BLaER1 treated with 17β-estradiol and CSF1 and Interleukin-3, amounts not matched to agents 10 nM and 100 nM (cell line): Measurements from ENCODE around the gene EYS.

Source experiments
- H3K27ac ChIP-seq, 11 experiments: shearing (Covaris generic); formaldehyde crosslinking; 2 replicates each; pipeline ENCODE4 v1.8.1; 2022
- H3K27me3 ChIP-seq, 11 experiments: shearing (Covaris generic); formaldehyde crosslinking; 2 replicates each; pipeline ENCODE4 v1.8.1; 2022
- H3K36me3 ChIP-seq, 11 experiments: shearing (Covaris generic); formaldehyde crosslinking; 2 replicates each; pipeline ENCODE4 v1.8.1; 2022
- H3K4me1 ChIP-seq, 10 experiments: shearing (Covaris generic); formaldehyde crosslinking; 2 replicates each; pipeline ENCODE4 v1.8.1; 2022
- H3K4me2 ChIP-seq, 11 experiments: shearing (Covaris generic); formaldehyde crosslinking; 2 replicates each; pipeline ENCODE4 v1.8.1; 2022
- H3K4me3 ChIP-seq, 10 experiments: shearing (Covaris generic); formaldehyde crosslinking; 2 replicates each; pipeline ENCODE4 v1.8.1; 2022
- H3K9ac ChIP-seq, 11 experiments: shearing (Covaris generic); formaldehyde crosslinking; 2 replicates each; pipeline ENCODE4 v1.8.1; 2022
- H3K9me3 ChIP-seq, 11 experiments: shearing (Covaris generic); formaldehyde crosslinking; replicated peaks in 1 of 11; 2 replicates each; pipeline ENCODE4 v1.8.1; 2022
- H4K20me1 ChIP-seq, 11 experiments: shearing (Covaris generic); formaldehyde crosslinking; 2 replicates each; pipeline ENCODE4 v1.8.1; 2022
- Cebpa-rat ChIP-seq, 11 experiments: shearing (Covaris generic); IDR thresholded peaks; 2 replicates each; pipeline ENCODE4 v1.8.1; 2022

Gene EYS

DNA sequence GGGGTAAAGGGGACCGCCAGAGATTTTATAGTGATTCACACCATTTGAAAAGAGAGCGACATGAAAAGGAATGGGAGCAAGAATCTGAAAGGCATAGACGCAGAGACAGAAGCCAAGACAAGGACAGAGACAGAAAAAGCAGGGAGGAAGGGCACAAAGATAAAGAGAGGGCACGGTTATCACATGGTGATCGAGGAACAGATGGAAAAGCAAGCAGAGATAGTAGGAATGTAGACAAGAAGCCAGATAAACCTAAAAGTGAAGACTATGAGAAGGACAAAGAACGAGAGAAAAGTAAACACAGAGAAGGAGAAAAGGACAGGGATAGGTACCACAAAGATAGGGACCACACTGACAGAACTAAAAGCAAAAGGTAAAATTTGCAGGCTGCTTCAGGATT lies 1993.7 kb downstream of the EYS start:
- TF ChIP-seq Cebpa-rat (IDR thresholded peaks at IDR 0.05): no peak
- Histone ChIP-seq H3K4me2 (no peak overlapping the region), H3K9ac (no peak overlapping the region), H3K27ac (no peak overlapping the region), H3K27me3 (no peaks in the 10 kb centered on the region), H3K9me3 (no peaks in the 10 kb centered on the region), H4K20me1 (no peaks in the 10 kb centered on the region), H3K4me1 (no peaks in the 10 kb centered on the region), H3K4me3 (no peak overlapping the region), H3K36me3 (peaks cover 49 to 80% (median 67%) of the 10 kb centered on the region in 11 experiments)

- peaks cover 89 to 100% (median 96%) of the 10 kb centered on the region in 11 experiments for H3K36me3 ChIP-seq
- H3K27ac ChIP-seq: no peak overlapping the region
- H3K4me2 ChIP-seq: no peak overlapping the region
- no peak overlapping the region for H3K4me3 ChIP-seq
- no peaks in the 10 kb centered on the region for H3K27me3 ChIP-seq
- no peaks in the 10 kb centered on the region for H3K9me3 ChIP-seq
- H3K4me1 ChIP-seq: no peaks in the 10 kb centered on the region
- TF ChIP-seq Cebpa-rat (IDR thresholded peaks at IDR 0.05): no peak
- peaks cover 0 to 15% (median 0%) of the 10 kb centered on the region in 11 experiments; a peak in 5 of 22 replicates for H4K20me1 ChIP-seq
- H3K9ac ChIP-seq: no peak overlapping the region
These were observed 1997.9 kb downstream of the EYS start for GRCh38 chr6:63709148-63709547.

GRCh38 chr6:63708631-63709030 lies 1998.4 kb downstream of the EYS start:
- Histone ChIP-seq H3K9me3 (no peaks in the 10 kb centered on the region), H3K4me1 (no peaks in the 10 kb centered on the region), H3K27ac (no peak overlapping the region), H3K4me3 (no peak overlapping the region), H3K9ac (no peak overlapping the region), H3K27me3 (no peaks in the 10 kb centered on the region), H3K36me3 (peaks cover 90 to 100% (median 98%) of the 10 kb centered on the region in 11 experiments), H3K4me2 (no peak overlapping the region), H4K20me1 (peaks cover 0 to 15% (median 0%) of the 10 kb centered on the region in 11 experiments; a peak in 5 of 22 replicates)
- TF ChIP-seq Cebpa-rat (IDR thresholded peaks at IDR 0.05): no peak

DNA sequence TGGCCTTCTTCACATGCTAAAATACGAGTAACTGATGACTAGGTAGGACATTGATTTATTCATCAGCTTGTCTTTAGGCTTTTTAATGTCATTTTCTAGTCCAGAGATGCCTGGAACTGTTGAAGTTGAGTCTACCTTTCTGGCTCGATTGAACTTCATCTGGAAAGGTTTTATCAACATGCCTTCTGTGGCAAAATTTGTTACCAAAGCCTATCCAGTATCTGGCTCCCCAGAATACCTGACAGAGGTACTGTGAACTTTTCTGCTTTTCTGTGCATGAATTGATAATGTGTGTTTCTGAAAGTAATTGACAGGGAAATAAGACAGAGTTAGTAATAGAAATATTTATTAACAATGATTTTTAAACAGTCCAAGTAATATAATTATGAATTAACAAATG lies 2000.4 kb downstream of the EYS start:
- peaks cover 0 to 15% (median 0%) of the 10 kb centered on the region in 11 experiments; a peak in 5 of 22 replicates for H4K20me1 ChIP-seq

DNA sequence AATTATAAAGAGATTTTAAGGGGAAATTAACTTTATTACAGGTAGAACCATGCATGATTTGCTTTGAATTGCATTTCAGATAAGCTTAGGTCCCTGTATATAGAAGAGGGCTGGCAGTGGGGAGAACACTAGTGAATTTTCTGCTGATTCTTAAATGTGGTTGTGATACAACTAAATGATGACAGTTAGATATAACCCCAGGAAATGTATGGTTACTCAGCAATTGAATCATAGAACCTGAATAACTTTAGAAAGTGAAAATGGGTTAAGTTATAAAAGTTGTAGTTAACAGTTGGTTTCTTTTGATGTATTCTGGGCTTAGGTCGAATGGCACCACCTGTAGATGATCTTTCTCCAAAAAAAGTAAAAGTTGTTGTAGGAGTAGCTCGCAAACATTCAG lies 2001.3 kb downstream of the EYS start:
- Histone ChIP-seq H3K36me3 (peaks cover 90 to 100% (median 98%) of the 10 kb centered on the region in 11 experiments), H3K4me2 (no peak overlapping the region), H3K4me3 (no peak overlapping the region), H3K9me3 (no peaks in the 10 kb centered on the region), H3K4me1 (no peaks in the 10 kb centered on the region), H3K27me3 (no peaks in the 10 kb centered on the region), H4K20me1 (peaks cover 0 to 19% (median 0%) of the 10 kb centered on the region in 11 experiments; a peak in 5 of 22 replicates), H3K27ac (no peak overlapping the region), H3K9ac (no peak overlapping the region)
- no peak for TF ChIP-seq Cebpa-rat (IDR thresholded peaks at IDR 0.05)

More for the DNA sequence above, 2000.4 kb downstream of the EYS start:
- Histone ChIP-seq H3K4me3 (no peak overlapping the region), H3K4me2 (no peak overlapping the region), H3K4me1 (no peaks in the 10 kb centered on the region), H3K36me3 (peaks cover 90 to 100% (median 98%) of the 10 kb centered on the region in 11 experiments), H3K27me3 (no peaks in the 10 kb centered on the region), H3K9me3 (no peaks in the 10 kb centered on the region), H3K27ac (no peak overlapping the region), H3K9ac (no peak overlapping the region)
- no peak for TF ChIP-seq Cebpa-rat (IDR thresholded peaks at IDR 0.05)

- no peak for TF ChIP-seq Cebpa-rat (IDR thresholded peaks at IDR 0.05)
- Histone ChIP-seq H3K4me1 (peaks cover 0 to 22% (median 0%) of the 10 kb centered on the region in 10 experiments; a peak in 7 of 20 replicates), H3K9ac (no peak overlapping the region), H3K36me3 (peaks cover 34 to 69% (median 50%) of the 10 kb centered on the region in 11 experiments), H3K9me3 (peaks cover 0 to 5% (median 0%) of the 10 kb centered on the region in 11 experiments; a peak in 1 of 22 replicates), H3K27me3 (no peaks in the 10 kb centered on the region), H3K4me2 (peak overlapping the region in 2 of 11 experiments; percentile 10 to 15; a peak in 3 of 22 replicates), H3K27ac (no peak overlapping the region), H3K4me3 (no peak overlapping the region), H4K20me1 (peaks cover 0 to 54% (median 4%) of the 10 kb centered on the region in 11 experiments; a peak in 6 of 22 replicates)
These were observed 2016.8 kb downstream of the EYS start for GRCh38 chr6:63690221-63690620.

- peak overlapping the region in 1 of 11 experiments; percentile 15; a peak in 1 of 22 replicates for H3K4me2 ChIP-seq
- peaks cover 0 to 57% (median 4%) of the 10 kb centered on the region in 11 experiments; a peak in 6 of 22 replicates for H4K20me1 ChIP-seq
- H3K9me3 ChIP-seq: peaks cover 0 to 5% (median 0%) of the 10 kb centered on the region in 11 experiments; a peak in 1 of 22 replicates
- no peak for TF ChIP-seq Cebpa-rat (IDR thresholded peaks at IDR 0.05)
- no peaks in the 10 kb centered on the region for H3K27me3 ChIP-seq
- no peak overlapping the region for H3K4me3 ChIP-seq
- no peak overlapping the region for H3K27ac ChIP-seq
- no peak overlapping the region for H3K9ac ChIP-seq
- peaks cover 38 to 70% (median 51%) of the 10 kb centered on the region in 11 experiments for H3K36me3 ChIP-seq
- peaks cover 0 to 22% (median 0%) of the 10 kb centered on the region in 10 experiments; a peak in 7 of 20 replicates for H3K4me1 ChIP-seq
These were observed 2017.6 kb downstream of the EYS start for GRCh38 chr6:63689421-63689820.

DNA sequence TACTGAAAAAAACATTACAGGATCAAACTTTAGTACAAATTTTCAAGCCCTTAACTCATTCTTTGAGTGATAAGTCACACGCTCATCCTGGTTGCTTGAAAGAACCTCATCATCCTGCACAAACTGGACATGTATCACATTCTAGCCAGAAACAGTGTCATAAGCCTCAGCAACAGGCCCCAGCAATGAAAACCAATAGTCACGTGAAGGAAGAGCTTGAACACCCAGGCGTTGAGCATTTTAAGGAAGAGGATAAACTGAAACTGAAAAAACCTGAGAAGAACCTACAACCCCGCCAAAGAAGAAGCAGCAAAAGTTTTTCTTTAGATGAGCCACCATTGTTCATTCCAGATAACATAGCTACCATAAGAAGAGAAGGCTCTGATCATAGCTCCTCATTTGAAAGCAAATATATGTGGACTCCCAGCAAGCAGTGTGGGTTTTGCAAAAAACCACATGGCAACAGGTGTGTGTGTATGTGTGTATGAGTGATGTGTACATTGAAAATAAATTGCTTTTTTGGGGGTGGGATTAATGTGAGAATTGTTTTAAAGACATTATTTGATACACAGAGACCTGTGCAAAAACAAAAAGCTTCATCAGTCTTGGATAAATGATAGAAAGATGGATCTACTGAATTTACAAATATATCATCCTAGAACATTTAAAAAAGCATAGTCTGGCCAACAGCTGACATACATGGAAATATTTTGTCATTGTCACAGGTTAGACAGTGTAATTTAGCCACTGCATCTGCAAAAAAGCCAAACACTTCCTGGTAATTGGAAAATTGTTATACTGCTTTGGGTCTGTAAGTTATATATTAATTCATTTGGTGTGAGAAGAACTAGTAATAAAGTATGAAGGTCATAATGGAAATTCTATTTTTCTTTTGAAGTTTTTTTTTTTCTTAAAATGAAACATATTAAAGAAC lies 2021.3 kb downstream of the EYS start:
- peaks cover 44 to 70% (median 56%) of the 10 kb centered on the region in 11 experiments for H3K36me3 ChIP-seq
- H3K4me1 ChIP-seq: peaks cover 0 to 35% (median 14%) of the 10 kb centered on the region in 10 experiments; a peak in 14 of 20 replicates
- H3K4me2 ChIP-seq: no peak overlapping the region
- H4K20me1 ChIP-seq: peaks cover 0 to 82% (median 17%) of the 10 kb centered on the region in 11 experiments; a peak in 10 of 22 replicates
- H3K9ac ChIP-seq: no peak overlapping the region
- H3K27me3 ChIP-seq: no peaks in the 10 kb centered on the region
- H3K4me3 ChIP-seq: no peak overlapping the region
- no peak overlapping the region for H3K27ac ChIP-seq
- H3K9me3 ChIP-seq: peaks cover 0 to 5% (median 0%) of the 10 kb centered on the region in 11 experiments; a peak in 1 of 22 replicates
- no peak for TF ChIP-seq Cebpa-rat (IDR thresholded peaks at IDR 0.05)

- Histone ChIP-seq H3K27ac (no peak overlapping the region), H3K4me2 (peak overlapping the region in 6 of 11 experiments; percentile 17 to 61 (median 26); a peak in 7 of 22 replicates), H3K27me3 (no peaks in the 10 kb centered on the region), H3K9me3 (peaks cover 0 to 5% (median 0%) of the 10 kb centered on the region in 11 experiments; a peak in 1 of 22 replicates), H3K9ac (no peak overlapping the region), H3K36me3 (peaks cover 46 to 88% (median 74%) of the 10 kb centered on the region in 11 experiments), H4K20me1 (peaks cover 0 to 83% (median 34%) of the 10 kb centered on the region in 11 experiments; a peak in 14 of 22 replicates), H3K4me1 (peaks cover 0 to 32% (median 19%) of the 10 kb centered on the region in 10 experiments; a peak in 14 of 20 replicates), H3K4me3 (no peak overlapping the region)
- no peak for TF ChIP-seq Cebpa-rat (IDR thresholded peaks at IDR 0.05)
These were observed 2023.9 kb downstream of the EYS start for GRCh38 chr6:63683071-63683603.
